Right renal pelvis (tissue), 4 donors: ENCODE measurements around the gene MSI2. TPM values are rescaled to one million over a fixed set of nuclear protein-coding genes. Genes with fewer than 3 reads are reported as not detected.

Experiments used
- DNase-seq, 4 donors: peaks; one replicate each; pipeline ENCODE4 v3.0.0-alpha.2; 2013; ENCODE audit warnings: low read depth in 4 of 4, low spot score in 3 of 4, missing footprints in 1 of 4
- polyA plus RNA-seq, 4 donors: library from polyadenylated mRNA; unstranded; fragments of 120-200 nt; gene quantifications; one replicate each; pipeline ENCODE4 v1.2.1, GENCODE V29; 2013; ENCODE audit not compliant: insufficient read length in 4 of 4

The MSI2 gene
- polyA plus RNA-seq, 4 donors, result 87.4 to 99.4 (median 98.4) TPM

DNA sequence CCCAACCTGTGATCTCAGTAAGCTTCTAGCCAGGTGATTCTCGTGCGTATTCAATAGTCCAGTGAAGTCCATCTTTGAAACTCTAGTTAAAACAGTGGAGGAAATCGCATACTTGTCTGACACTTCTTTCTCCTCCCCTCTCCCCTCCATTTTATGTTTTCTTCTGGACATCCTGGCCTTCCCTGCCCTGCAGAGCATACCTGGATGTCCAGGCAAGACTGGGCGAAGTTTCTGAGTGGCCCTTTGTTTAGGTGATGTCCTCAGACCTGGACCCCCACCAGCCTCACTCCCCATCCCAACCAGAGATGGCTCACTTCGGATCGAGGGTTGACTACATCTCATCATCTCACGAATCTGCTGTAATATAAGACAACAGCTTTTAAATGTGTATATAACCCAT lies 423.0 kb downstream of the MSI2 start:
- no peak for DNase-seq

- no peak for DNase-seq
Measured at GRCh38 chr17:57679906-57680695, 423.8 kb downstream of the MSI2 start.

DNA sequence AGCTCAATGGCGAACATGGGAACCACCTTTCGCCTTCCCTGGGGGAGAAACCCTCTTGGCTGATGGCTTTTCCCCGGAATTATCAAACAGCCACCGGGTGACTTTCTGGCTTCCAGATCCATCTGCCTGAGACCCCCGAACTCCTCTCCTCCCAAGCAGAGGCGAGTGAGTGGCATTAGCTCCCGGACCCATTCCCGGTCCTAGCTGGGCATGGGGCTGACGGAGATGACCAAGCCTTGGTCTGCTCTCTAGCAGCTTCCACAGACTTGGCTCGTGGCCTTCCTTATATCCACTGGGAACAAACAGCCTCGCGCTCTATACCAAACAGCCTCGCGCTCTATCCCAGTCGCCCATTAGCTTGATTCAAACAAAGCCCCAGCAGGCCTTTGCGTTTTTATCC lies 426.4 kb downstream of the MSI2 start:
- no peak for DNase-seq

DNA sequence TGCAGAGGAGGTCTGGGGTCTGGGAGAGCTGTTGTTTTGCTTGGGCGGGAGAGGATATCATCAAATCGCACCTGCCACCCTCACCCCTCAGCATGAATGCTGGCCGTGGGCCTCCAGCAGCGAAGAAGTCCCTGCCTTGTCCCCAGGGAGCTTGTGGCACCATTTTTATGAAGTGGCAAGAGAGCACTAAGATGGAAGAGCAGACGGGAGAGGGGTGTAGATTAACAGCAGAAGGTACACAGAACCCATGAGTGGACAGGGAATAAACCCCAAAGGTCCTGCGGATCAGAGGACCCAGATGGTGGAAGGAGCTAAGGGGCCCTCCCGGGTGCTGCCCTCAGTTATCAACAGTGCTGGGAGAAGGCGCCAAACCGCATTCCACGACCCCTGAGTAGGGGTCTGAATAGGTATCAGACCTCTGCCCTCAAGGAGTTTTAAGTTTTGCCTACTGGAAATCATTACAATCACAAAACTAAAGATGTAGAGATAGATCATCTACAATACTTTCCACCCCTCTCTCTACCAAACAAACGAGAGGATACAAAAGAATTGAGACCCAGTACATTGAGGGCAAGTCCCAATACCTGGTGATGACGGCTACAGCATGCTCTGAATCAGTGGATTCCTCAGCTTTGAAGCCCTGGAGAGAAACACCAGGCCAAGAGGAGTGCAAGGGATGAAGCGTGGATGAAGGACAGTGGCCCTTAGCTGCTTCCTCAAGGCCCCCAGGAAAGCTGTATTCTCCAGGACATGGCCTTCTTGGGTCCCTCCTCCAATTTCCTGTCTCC lies 428.6 kb downstream of the MSI2 start:
- DNase-seq, result no peak

DNA sequence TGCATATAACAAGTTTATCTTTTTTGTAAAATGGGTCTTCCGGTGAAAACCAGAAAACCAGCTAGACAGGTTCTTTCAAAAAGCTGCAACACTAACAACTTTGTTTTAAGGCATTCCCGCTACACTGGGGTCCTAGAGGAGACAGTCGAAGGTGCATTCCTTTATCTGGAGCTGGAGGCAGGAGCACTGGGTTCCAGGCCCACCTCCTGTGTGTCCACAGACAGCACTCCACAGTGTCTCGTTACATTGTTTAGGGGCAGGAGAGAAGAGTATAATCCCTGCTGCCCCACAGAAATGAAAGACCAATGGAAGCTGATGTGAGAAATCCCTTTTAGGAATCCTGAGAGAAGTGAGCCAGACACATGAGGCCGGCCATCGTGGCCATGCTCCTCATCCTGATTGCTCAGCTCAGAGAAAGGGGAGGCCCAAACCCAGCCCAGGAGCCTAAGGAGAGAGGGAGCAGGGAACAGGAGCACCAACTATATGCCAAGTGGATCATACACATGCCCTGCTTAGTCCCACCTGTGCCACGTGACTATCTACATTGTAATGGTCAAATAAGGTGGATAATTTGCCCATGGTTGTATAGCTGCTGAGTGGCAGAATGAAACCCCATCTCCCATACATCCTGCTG lies 429.3 kb downstream of the MSI2 start:
- no peak for DNase-seq

- no peak for DNase-seq
Measured at GRCh38 chr17:57687642-57688041, 431.3 kb downstream of the MSI2 start.

- DNase-seq, result no peak
Measured at GRCh38 chr17:57689254-57689653, 432.9 kb downstream of the MSI2 start.

DNA sequence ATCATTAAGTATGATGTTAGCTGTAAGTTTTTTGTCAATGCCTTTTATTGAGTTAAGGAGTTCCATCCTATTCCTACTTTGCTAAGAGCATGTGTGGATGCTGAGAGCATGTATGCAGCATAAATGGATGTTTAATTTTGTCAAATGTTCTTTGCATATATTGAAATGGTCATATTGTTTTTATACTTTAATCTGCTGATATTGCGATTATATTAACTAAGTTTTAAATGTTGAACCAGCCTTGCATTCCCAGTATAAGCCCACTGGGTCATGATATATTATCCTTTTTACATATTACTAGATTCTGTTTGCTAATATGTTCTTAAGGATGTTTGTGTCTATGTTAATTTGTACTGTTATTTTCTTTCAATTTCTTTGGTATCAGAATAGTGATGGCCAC lies 435.6 kb downstream of the MSI2 start:
- DNase-seq, result no peak

DNA sequence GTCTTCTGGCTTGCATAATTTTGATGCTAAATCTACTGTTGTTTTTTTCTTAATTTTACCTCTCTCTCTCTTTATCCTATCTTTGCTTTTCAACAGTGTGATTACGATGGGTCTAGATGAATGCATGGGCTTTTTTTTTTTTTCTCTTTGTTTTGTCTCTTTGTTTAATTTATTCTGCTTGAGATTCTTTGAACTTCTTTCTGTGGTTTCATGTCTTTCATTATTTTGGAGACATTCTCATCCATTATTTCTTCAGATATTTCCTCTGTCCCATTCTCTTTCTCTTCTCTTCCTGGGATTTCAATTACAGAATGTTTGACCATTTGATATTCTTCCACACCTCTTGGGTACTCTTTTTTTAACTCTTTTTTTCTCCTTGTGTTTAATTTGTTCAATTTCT lies 436.4 kb downstream of the MSI2 start:
- DNase-seq, result no peak

DNA sequence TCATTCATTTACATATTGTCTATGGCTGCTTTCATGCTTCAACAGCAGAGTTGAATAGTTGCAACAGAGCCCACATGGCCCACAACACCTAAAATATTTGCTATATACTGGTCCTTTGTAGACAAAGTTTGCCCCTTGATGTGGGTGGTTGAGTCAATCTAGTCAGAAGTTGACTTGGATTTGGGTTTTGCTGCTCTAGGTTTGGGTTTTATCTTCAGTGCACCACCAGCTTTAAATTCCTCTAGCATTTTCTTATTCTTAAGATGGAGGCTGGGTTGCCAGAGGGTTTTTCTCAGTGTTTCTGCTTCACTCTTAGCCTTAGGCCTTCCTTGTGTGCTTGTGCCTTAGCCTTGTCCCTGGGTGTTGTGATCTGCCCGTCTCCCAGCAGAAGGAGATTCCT lies 437.7 kb downstream of the MSI2 start:
- DNase-seq, result no peak

GRCh38 chr17:57696050-57696449 lies 439.7 kb downstream of the MSI2 start:
- no peak for DNase-seq

DNA sequence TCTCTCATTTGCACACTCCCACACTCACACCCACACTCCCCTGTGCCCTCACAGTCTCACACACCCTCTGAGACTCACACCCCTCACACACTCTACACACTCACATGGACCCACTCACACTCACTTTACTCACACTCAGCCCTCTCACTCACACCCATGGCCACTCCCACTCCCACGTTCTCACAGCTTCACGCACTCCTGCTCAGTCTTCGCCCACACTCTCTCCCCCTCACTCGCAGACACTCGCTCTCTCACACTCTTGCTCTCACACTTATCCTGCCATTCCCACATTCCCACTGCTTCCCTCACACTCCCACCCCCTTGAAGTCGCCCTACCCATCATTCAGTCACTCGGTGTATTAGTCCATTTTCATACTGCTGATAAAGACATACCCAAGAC lies 440.9 kb downstream of the MSI2 start:
- no peak for DNase-seq

- DNase-seq, result no peak
Measured at GRCh38 chr17:57697891-57698711, 441.8 kb downstream of the MSI2 start.

GRCh38 chr17:57699751-57700219 lies 443.5 kb downstream of the MSI2 start:
- DNase-seq, result peak in 2 of 4 donors; percentile 40 to 47

GRCh38 chr17:57701124-57701523 lies 444.8 kb downstream of the MSI2 start:
- DNase-seq, result no peak

GRCh38 chr17:57703273-57703672 lies 446.9 kb downstream of the MSI2 start:
- no peak for DNase-seq

DNA sequence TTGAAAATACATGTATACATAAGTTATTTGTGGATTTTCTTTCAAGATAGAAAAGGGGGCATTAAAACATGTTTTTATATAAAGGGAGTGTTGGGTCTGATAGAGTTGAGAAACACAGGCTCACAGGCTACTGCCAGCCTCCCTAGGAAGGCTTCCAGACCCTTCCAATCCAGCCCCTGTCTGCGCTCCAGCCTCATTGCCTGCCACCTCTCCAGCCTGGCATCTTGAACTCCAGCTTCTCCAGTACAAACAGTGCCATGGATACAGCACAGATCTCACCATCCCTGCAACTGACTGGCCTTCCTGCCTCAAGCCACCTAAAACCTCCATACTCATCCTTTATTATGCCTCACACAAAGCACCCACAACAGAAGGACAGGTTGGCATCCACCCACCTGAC lies 448.1 kb downstream of the MSI2 start:
- no peak for DNase-seq

DNA sequence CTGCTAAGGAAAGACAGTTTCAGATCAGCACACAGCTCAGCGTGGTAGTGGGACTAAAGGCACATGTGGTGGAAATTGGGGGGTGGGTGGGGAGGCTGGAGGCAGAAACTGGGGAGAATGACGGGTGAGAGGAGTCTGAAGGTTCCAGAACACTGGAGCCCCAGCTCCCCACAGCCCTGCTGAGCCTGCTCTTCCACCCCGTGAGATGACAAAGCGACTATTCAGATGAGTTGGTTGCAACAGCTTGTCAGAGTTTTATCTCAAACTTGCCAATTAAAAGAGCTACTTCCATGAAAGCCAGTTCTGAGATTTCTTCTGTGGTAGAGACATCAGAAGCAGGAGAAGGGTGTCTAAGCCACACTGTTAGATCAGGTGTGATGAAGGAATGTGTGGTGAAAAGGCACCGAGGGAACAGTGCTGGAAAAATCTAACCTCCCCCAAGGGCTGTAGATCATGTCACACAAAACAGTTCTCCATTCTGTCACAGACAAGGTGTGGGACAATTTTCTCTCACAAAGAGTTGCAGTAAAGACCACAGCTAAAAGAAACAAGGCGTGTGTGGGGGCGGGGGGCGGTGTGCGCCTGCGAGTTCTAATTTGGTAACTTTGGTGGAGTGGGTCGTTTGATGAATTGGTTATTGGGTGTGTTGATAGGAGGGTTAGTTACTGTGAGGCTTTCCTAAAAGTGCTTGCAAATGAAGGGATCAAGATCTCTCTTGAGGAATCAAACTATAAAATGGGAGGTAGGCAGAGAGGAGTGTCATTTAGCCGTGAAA lies 449.8 kb downstream of the MSI2 start:
- no peak for DNase-seq

- DNase-seq, result no peak
Measured at GRCh38 chr17:57706761-57707160, 450.4 kb downstream of the MSI2 start.

DNA sequence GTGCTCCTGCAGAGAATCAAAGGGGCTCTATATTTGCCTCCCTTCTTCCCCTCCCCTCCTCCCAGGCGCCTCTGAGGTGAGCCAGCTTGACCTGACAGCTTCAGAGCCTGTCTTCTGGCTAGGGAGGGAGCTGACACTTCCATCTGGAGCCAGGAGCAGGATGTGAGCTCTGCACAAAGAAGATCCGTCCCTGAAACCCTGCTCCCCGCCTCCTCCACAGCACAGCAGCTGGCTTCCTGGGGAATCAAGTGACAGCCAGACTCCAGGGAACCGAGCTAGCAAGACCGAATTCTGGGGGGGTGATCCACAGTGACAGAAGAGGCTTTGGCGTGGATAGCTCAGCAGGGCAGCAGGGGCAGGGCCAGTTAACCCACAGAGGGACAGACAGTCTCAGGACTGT lies 451.6 kb downstream of the MSI2 start:
- peak in 3 of 4 donors; percentile 58 to 71 (median 69) for DNase-seq
